Stimulated activated CD8-positive, alpha-beta memory T cell treated with anti-CD3 and anti-CD28 coated beads, Interleukin-2, amount 100 ng/mL, for 1 hour (primary cell): ENCODE data around the gene ACER3.
"Not testable (repeated sequence)": the region's sequence is repeated elsewhere in the genome, so short reads cannot be mapped to it uniquely, and the experiment has no call there.

ENCODE experiments used
- DNase-seq, 2 donors: peaks; one replicate each; pipeline ENCODE4 v3.0.0-alpha.2; 2020; ENCODE audit warnings: low read depth in 2 of 2

The ACER3 gene

DNA sequence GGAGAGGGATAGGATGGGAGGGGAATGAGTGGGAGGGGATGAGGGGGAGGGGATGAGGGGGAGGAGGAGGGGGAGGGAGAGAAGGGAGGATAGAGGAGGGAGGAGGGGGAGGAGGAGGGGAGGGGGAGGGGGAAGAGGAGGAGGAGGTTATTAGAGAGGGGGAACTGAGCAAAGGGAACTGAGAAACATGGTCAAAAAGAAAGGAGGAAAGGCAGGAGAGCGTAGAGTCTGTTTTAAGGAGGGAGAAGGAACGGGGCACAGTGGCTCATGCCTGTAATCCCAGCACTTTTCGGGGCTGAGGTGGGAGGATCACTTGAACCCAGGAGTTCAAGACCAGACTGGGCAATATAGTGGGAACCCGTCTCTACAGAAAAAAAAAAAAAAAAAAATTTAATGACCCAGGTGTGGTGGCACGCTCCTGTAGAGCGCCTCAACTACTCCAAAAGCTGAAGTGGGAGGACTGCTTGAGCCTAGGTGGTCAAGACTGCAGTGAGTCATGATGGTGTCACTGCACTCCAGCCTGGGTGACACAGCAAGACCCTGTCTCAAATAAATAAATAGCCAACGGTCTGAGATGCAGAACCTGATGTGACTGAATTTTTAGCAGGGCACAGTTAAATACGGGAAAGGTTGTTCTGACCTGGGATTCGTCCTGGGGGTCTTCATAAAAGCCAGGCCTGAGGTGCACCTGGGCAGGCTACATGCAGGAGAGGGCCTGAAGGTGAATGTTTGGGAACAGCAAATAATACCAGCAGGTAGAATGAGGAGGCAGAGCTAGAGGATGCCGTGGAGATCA is 177.5 kb downstream of the ACER3 start:
- no peak for DNase-seq

DNA sequence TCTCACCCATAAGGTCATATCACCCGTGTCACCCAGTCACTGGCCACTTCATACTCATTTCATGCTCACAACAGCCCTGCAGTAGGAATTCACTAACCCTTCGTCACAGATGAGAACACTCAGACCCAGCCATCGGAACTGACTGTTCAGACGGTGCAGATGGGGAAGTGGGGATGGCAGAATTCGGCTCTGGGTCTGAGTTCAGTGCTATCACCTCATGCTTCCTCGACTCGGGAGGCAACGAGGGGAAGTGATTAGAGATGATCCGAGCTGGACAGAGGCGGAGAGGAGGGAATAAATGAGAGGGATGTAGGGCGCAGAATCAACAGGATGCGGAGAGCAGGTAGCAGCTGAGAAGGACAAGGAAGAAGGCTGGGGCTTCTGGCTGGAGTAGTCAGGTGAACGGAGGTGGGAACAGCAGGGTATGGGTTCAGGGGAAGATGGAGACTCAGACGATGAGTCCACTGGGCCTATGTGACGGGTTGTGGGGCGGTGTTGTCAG is 178.2 kb downstream of the ACER3 start:
- no peak for DNase-seq

DNA sequence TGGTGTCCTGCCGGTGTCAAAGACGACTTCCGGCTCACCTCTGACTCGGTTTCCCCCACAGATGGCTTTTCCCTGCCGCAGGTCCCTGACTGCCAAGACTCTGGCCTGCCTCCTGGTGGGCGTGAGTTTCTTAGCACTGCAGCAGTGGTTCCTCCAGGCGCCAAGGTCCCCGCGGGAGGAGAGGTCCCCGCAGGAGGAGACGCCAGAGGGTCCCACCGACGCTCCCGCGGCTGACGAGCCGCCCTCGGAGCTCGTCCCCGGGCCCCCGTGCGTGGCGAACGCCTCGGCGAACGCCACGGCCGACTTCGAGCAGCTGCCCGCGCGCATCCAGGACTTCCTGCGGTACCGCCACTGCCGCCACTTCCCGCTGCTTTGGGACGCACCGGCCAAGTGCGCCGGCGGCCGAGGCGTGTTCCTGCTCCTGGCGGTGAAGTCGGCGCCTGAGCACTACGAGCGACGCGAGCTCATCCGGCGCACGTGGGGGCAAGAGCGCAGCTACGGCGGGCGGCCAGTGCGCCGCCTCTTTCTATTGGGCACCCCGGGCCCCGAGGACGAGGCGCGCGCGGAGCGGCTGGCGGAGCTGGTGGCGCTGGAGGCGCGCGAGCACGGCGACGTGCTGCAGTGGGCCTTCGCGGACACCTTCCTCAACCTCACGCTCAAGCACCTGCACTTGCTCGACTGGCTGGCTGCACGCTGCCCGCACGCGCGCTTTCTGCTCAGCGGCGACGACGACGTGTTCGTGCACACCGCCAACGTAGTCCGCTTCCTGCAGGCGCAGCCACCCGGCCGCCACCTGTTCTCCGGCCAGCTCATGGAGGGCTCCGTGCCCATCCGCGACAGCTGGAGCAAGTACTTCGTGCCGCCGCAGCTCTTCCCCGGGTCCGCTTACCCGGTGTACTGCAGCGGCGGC is 179.0 kb downstream of the ACER3 start:
- no peak for DNase-seq

DNA sequence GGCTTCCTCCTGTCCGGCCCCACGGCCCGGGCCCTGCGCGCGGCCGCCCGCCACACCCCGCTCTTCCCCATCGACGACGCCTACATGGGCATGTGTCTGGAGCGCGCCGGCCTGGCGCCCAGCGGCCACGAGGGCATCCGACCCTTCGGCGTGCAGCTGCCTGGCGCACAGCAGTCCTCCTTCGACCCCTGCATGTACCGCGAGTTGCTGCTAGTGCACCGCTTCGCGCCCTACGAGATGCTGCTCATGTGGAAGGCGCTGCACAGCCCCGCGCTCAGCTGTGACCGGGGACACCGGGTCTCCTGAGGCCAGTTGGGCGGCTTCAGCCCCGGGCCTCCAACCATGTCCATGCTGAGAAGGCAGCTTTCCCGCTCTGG is 179.7 kb downstream of the ACER3 start:
- no peak for DNase-seq

DNA sequence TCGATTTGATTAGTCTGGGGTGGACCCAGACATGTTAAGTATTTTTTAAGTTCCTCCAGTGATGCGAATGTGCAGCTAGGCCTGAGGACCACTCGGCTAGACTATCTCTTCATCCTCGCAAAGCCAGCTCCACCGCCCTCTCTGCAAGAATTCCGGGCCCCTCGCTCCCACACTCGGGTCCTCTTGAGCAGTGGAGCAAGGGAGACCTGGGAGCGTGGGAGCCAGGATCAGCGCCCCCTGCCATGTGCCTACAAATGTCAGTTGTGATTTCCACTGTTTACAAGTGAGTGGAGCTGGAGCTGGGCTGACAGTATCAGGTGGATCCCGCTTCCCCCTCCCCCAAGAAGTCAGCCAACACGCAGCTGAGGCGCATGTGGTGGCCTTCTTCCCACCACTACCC is 180.2 kb downstream of the ACER3 start:
- DNase-seq: no peak

DNA sequence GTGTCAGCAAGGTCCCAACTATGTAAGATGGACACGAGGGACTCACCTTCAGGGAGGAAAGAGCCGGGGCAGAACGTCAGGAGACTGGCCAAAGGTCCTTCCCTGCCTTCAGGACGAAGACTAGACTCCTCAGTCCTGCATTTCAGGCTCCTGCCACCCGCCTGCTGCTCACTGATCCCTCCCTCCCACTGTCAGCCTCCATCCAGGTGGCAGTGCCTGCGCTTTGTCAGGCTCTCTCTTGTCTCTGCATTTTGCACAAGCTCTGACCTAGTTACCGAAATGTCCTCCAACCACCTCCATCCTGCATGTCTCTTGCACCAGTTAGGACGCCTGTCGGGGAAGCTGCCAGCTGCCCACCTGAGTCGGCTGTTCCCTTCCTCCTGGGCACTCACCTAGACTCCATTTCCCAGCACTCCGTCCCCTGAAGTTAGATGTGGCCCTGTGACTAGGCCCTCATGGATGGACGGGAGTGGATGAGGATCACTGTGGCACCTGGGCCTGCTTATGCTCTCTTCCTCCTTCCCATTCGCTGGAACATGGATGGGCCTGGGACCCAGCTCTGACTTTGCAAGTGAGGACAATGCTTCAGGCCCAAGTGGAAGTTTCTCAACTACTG is 181.5 kb downstream of the ACER3 start:
- DNase-seq: no peak

DNA sequence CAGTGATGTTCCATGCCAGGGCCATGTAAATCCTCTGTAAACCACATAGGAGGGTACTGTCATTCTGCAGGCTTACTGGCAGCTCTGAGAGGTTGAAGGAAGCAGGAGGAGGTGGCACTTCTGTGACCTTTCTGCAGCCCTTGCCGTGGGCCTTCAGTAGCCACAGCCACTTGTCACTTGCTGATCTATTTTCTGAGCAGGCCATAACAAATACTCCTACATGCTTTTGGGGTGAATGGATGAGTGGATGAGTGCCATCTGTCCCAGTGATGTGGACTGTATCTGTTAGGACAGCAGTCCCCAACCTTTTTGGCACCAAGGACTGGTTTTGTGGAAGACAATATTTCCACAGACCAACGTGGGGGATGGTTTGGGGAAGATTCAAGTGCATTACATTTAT is 183.6 kb downstream of the ACER3 start:
- DNase-seq: no peak

DNA sequence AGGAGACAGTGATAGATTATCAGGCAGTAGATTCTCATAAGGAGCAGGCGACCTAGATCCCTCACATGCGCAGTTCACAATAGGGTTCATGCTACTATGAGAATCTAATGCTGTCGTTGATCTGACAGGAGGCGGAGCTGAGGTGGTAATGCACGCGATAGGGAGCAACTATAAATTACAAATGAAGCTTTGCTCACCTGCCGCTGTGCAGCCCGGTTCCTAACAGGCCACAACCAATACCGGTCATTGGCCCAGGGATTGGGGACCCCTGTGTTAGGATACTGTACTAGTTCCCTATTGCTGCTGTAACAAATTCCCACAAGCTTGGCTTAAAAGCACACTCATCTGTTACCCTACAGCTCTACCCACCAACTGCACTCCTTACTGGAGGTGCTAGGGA is 184.2 kb downstream of the ACER3 start:
- DNase-seq: no peak

DNA sequence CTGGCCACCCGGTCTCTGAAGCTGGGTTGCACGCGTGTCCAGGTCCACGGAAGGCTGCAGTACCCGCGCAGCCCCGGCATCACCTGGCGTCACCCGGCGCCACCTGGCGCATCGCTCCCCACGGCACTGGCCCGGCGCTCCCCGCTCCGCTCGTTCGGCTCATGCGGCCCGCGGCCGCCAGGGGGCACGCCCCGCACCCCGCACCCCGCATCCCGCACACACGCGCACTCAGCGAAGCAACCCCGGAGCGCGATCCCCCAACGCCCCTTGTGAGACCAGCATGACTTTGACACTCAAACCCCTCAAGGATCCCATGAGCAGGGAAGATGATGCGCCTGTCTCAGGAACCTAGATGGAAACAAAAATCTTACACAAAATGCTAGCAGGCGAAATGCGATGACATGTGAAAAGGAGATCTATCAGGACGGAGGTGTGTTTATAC is 185.4 kb downstream of the ACER3 start:
- peak; percentile 19 to 27 for DNase-seq

DNA sequence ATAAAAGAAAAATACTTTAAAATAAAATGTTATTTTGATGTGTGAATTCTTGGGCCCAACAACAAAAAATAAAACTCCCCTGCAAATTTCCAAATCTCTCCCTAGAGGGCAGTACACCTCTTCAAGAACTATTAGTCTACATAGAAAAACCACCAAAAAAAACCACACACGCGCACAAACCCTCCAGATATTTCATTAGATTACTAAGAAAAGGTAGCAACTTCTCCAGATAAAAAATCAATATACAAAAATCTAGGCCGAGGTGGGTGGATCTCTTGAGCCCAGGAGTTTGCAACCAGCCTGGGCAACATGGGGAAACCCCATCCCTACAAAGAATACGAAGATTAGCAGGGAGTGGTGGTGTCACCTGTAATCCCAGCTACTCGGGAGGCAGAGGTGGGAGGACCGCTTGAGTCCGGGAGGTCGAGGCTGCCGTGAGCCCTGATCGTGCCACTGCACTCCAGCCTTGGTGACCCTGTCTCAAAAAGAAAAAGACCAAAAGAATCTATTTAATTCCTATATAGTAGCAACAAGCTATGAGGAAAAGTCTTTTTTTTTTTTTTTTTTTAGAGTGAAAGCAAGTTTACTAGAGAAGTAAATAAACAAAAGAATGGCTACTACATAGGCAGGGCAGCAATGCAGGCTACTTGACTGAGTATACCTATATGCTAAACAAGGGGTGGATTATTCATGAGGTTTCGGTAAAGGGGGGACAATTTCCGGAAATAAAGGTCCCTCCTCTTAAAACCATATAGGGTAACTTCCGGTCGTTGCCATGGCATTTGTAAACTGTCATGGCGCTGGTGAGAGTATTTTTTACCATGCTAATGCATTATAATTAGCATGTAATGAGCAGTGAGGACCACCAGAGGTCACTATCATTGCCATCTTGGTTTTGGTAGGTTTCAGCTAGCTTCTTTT is 186.5 kb downstream of the ACER3 start:
- DNase-seq: peak; percentile 51 to 55

DNA sequence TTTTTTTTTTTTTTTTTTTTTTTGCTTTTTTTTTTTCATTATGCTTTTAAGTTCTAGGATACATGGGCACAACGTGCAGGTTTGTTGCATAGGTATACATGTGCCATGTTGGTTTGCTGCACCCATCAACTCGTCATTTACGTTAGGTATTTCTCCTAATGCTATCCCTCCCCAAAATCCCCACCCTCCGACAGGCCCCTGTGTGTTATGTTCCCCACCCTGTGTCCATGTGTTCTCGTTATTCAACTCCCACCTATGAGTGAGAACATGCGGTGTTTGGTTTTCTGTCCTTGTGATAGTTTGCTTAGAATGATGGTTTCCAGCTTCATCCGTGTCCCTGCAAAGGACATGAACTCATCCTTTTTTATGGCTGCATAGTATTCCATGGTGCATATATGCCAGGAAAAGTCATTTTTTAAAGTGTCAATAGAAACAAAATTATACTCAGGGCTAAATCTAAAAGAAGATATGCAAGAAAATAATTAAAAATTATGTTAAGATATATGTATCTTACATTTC is 187.3 kb downstream of the ACER3 start:
- DNase-seq: not testable (repeated sequence)

DNA sequence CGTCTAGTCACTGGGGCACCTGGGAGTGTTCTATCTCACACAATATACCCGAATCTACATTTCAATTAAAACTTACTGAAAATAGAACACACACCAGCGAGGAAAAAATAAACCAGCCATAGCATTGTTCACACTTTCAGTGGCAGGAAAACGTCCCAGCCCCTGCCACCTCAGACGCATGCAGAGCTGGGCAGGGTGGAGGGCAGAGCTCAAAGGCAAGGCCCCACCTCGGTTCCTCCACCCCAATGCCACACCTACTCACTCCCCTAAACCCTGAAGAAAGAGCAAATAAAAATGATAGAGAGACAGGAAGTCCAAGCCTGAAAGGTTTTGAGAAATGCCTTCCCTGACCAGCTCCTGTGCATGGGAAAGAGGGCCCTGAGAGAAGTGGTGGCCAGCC is 188.3 kb downstream of the ACER3 start:
- DNase-seq: no peak

DNA sequence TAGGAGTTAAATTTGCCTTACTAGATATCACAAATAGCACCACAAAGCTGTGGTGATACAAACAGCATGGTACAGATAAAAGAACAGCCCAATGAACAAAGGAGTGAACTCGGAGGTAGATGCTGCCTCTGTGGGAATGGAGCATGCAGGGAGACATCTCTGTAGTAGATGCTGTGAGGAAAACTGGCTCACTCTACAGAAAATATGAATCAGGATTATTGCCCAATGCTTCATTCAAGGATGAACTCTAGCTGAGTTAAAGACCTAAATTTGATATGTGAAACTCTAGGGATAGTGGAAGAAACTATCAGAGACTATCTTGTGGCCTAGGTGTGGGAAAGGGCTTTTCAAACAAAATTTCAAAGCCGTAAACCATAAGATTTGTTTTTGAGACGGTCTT is 190.8 kb downstream of the ACER3 start:
- DNase-seq: no peak

DNA sequence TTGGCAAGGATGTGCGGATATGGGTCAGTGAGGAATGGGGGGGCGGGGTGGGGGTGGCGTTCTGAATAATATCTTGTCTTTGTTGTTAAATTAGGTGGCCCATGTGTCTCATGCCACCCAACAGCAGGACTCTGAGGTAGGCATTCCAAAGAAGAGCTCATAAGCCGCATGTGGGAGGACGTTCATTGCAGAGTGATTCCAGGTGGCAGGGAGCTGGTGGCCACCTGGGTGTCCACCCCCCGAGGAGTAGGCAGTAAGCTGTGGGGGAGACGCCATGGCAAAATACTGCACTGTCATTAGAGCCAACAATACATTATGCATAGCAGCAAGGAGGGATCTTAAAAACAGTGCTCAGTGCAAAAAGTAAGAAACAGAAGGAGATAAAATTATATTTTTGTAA is 191.8 kb downstream of the ACER3 start:
- DNase-seq: no peak

DNA sequence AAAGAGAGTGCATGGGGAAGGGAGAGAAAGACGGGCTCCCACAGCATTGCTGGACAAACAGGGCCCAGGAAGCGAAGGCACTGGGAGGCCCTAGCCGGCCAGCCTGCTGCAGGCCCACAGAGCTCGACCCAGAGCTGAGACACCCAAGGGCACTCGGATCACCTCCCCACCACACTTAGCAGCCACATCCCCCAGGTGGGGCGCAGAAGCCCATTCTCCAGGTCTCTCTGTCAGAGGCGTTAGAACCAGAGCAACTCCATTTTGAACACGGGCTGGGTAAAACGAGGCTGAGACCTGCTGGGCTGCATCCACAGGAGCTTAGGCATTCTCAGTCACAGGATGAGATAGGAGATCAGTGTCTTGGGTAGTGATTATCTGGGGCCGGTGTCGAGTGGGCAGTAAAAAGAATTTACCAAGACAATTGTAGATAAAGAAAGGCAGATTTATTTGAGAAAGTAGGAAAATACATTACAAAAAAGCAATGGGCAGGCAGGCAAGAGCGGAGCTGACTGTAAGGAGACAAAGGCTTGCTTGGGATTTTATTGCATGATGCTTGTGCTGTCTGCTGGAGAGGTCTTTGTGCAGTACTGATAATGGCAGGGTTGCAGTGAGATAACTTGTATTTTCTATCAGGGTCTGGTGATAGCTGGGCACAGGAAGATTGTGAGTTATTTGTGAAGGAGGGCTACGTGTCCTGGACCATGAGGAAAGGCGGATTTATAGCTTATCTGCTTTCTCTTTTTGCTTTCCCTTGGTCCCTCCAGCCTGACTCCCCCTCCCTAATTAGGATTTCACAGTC is 192.7 kb downstream of the ACER3 start:
- no peak for DNase-seq

DNA sequence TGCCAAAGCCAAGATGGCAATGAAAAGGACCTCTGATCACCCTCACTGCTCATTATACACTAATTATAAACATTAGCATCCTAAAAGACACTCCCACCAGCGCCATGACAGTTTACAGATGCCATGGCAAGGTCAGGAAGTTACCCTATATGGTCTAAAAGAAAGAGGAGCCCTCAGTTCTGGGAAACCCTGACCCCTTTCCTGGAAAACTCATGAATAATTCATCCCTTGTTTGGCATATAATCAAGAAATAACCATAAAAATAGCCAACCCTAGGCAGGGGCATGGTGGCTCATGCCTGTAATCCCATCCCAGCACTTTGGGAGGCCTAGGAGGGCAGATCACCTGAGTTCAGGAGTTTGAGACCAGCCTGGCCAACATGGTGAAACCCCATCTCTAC is 193.4 kb downstream of the ACER3 start:
- DNase-seq: no peak

DNA sequence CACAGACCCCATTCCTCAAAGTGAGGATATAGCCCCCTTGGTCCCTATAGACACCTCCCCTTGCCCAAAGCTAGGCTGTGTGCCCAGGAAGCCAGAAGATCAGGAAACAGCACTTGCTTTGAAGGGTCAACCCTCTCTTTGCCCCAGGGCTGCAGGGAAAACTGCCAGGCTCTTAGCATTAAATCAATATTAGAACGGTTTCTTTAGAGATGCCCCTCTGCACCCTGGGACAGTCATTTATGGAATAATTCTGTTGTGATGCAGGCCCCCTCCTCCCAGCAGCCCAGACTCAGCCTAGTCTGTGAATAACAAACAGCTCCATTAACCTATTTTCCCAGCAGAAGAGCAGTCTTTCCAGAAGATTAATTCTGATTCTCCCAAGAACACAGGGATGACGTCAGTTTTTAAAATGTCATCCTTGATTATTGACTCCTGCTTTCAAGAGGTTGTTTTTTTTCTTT is 194.4 kb downstream of the ACER3 start:
- no peak for DNase-seq

DNA sequence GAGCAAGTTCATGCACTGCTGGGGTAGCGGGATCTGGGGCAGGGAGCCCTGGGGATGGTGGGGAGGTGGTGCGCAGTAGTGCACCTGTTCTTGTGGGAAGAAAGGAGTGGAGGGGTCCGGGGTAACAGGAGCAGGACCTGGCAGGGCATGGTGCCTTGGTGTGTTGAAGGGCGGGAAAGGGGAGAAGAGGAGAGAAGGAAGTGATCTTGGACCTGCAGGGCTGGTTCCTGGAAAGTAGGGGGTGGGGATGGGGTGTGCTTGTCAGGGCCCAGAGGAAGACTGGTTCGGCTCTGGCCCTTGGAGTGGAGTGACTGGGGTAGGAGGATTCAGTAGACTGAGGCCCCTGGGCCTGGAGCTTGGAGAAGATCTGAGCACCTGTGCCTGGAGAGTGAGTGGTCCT is 195.2 kb downstream of the ACER3 start:
- DNase-seq: no peak

DNA sequence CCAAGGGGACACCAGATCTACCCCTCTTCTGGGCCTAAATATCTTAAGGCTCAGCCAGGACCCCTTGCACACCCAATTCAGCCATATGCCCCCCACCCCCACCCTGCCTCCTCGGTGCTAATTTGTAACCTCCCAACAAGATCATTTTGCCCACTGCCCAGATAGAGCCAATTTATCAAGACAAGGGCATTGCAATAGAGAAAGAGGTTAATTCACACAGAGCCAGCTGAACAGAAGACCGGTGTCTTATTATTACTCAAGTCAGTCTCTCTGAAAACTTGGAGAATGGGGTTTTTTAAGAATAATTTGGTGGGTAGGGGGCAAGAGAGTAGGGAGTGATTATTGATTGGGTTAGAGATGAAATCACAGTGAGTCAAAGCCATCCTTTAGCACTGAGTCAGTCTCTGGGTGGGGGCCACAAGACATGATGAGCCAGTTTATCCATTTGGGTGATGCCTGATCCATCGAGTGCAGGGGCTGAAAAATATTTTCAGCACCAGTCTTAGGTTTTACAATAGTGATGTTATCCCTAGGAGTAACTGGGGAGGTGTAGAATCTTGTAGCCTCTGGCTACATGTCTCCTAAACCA is 196.2 kb downstream of the ACER3 start:
- DNase-seq: no peak
